DND-41 (cell line): ENCODE data around the gene GPC6.

Experiments used
- ATAC-seq: fragments of 200-7000 bp; cut with Tn5 transposase; 3 replicates; pipeline ENCODE4 v1.9.1; 2021; ENCODE audit warnings: low read depth; ENCODE audit not compliant: insufficient read depth
- DNase-seq: peaks from one replicate; pipeline ENCODE4 v3.0.0-alpha.2; 2020
- H2AFZ ChIP-seq: 2 replicates; pipeline ENCODE4 v1.6.0; 2012; ENCODE audit warnings: low read depth, low read length
- H3K27ac ChIP-seq: 2 replicates; pipeline ENCODE4 v1.5.1; 2012; ENCODE audit warnings: low read length, inconsistent platforms
- H3K27me3 ChIP-seq: fragments of 200-600 bp; sonication (generic); 2 replicates; pipeline ENCODE4 v1.6.0; 2012; ENCODE audit warnings: low read length, mild to moderate bottlenecking, inconsistent platforms; ENCODE audit not compliant: insufficient read depth, poor library complexity
- H3K36me3 ChIP-seq: 2 replicates; pipeline ENCODE4 v1.5.1; 2012; ENCODE audit warnings: low read length, inconsistent platforms; ENCODE audit not compliant: insufficient read depth
- H3K4me1 ChIP-seq: 2 replicates; pipeline ENCODE4 v1.5.1; 2012; ENCODE audit warnings: mild to moderate bottlenecking, low read length; ENCODE audit not compliant: insufficient read depth
- H3K4me2 ChIP-seq: 2 replicates; pipeline ENCODE4 v1.6.0; 2012; ENCODE audit warnings: mild to moderate bottlenecking, moderate library complexity, low read length, inconsistent platforms; ENCODE audit not compliant: insufficient read depth
- H3K4me3 ChIP-seq, 2 experiments: fragments of 200-600 bp in 1 of 2; shearing (Covaris generic) in 1 of 2; 2 replicates each; pipeline ENCODE4 v1.5.1; 2012 to 2016; ENCODE audit warnings: inconsistent platforms in 2 of 2, low read length in 2 of 2, mild to moderate bottlenecking in 2 of 2, low read depth in 1 of 2, moderate library complexity in 1 of 2
- H3K79me2 ChIP-seq: 2 replicates; pipeline ENCODE4 v1.6.0; 2012; ENCODE audit warnings: low read length, inconsistent platforms; ENCODE audit not compliant: insufficient read depth
- H3K9ac ChIP-seq: 2 replicates; pipeline ENCODE4 v1.6.0; 2012; ENCODE audit warnings: low read depth, mild to moderate bottlenecking, inconsistent platforms, low read length, moderate library complexity
- H3K9me3 ChIP-seq: 2 replicates; pipeline ENCODE4 v1.5.1; 2012; ENCODE audit warnings: low read length, moderate library complexity, mild to moderate bottlenecking, inconsistent platforms; ENCODE audit not compliant: insufficient read depth, severe bottlenecking
- H4K20me1 ChIP-seq: 2 replicates; pipeline ENCODE4 v1.6.0; 2012; ENCODE audit warnings: low read length; ENCODE audit not compliant: insufficient read depth
- EZH2 ChIP-seq: IDR thresholded peaks from 3 replicates; pipeline ENCODE4 v1.6.1; 2012; ENCODE audit warnings: borderline replicate concordance, low read depth, mild to moderate bottlenecking, moderate library complexity, low read length, inconsistent platforms; ENCODE audit not compliant: severe bottlenecking
- TF ChIP-seq, protein P1 (sequence below): IDR thresholded peaks from 2 replicates; pipeline ENCODE4 v1.5.1; 2012; ENCODE audit warnings: borderline replicate concordance, low read length, moderate library complexity, mild to moderate bottlenecking; ENCODE audit not compliant: poor library complexity, severe bottlenecking; ENCODE audit errors: extremely low read depth

Gene GPC6

DNA sequence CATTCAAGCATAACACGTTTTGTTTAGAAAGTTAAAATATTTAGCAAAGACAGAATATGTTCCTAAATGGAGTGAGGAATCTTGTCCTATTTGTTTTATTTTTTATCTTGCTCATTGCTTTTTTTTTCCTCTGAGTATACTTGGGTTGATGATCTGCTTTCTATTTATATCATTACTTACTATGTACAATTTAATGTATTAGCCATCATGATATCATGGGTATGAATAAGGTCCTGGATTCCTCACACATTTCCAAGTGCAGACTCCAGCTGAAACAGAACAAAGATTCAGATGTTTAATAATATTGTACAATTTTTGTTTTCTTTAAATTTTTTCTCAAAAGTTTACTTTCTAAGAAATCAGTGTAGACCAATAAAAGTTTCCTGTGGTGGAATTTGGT, 388.2 kb downstream of the GPC6 start:
- no peaks in the 10 kb centered on the region for H3K79me2 ChIP-seq
- DNase-seq, result no peak
- H2AFZ ChIP-seq, result no peak overlapping the region
- H3K9ac ChIP-seq, result no peak overlapping the region
- ATAC-seq, result no peak
- H4K20me1 ChIP-seq, result no peaks in the 10 kb centered on the region
- H3K27me3 ChIP-seq, result no peaks in the 10 kb centered on the region
- no peak overlapping the region for H3K27ac ChIP-seq
- no peaks in the 10 kb centered on the region for H3K9me3 ChIP-seq
- H3K4me3 ChIP-seq, result no peak overlapping the region
- no peaks in the 10 kb centered on the region for H3K36me3 ChIP-seq
- TF ChIP-seq, protein P1, sequence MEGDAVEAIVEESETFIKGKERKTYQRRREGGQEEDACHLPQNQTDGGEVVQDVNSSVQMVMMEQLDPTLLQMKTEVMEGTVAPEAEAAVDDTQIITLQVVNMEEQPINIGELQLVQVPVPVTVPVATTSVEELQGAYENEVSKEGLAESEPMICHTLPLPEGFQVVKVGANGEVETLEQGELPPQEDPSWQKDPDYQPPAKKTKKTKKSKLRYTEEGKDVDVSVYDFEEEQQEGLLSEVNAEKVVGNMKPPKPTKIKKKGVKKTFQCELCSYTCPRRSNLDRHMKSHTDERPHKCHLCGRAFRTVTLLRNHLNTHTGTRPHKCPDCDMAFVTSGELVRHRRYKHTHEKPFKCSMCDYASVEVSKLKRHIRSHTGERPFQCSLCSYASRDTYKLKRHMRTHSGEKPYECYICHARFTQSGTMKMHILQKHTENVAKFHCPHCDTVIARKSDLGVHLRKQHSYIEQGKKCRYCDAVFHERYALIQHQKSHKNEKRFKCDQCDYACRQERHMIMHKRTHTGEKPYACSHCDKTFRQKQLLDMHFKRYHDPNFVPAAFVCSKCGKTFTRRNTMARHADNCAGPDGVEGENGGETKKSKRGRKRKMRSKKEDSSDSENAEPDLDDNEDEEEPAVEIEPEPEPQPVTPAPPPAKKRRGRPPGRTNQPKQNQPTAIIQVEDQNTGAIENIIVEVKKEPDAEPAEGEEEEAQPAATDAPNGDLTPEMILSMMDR, result no peak
- no peak for TF ChIP-seq EZH2
- H3K4me1 ChIP-seq, result no peaks in the 10 kb centered on the region
- H3K4me2 ChIP-seq, result no peak overlapping the region

DNA sequence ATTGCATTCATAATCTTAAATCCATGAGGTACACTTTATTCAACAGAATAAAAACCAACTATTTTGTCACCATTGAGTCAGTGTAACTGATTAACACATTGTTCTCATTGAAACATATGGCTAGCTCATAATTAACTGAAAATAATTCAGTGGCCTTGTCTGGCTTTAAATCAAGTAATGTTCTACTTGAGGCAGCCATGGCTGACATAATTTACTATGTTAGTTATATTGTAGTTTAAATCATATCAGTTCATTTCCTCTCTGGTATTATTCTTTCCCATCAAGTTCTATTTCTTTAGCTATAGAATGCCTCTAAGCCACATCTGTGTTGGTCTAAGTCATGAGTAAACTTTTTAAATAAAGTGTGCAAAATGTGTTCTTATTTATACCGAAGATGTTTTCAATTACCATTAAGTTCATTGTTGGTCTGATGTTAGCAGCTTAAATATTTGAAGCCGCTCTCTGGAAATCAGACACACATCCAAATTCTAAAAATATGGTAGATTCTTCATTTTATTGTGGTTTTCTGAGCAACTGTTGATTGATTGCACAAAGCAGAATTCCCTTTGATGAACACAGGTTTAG, 393.7 kb downstream of the GPC6 start:
- TF ChIP-seq EZH2, result no peak
- TF ChIP-seq, protein P1, result no peak
- no peak overlapping the region for H2AFZ ChIP-seq
- no peaks in the 10 kb centered on the region for H3K79me2 ChIP-seq
- no peaks in the 10 kb centered on the region for H3K4me1 ChIP-seq
- H3K27ac ChIP-seq, result no peak overlapping the region
- H3K4me3 ChIP-seq, result no peak overlapping the region
- no peak for ATAC-seq
- no peaks in the 10 kb centered on the region for H3K9me3 ChIP-seq
- DNase-seq, result no peak
- no peaks in the 10 kb centered on the region for H3K27me3 ChIP-seq
- H3K36me3 ChIP-seq, result no peaks in the 10 kb centered on the region
- no peaks in the 10 kb centered on the region for H4K20me1 ChIP-seq
- H3K4me2 ChIP-seq, result no peak overlapping the region
- no peak overlapping the region for H3K9ac ChIP-seq

DNA sequence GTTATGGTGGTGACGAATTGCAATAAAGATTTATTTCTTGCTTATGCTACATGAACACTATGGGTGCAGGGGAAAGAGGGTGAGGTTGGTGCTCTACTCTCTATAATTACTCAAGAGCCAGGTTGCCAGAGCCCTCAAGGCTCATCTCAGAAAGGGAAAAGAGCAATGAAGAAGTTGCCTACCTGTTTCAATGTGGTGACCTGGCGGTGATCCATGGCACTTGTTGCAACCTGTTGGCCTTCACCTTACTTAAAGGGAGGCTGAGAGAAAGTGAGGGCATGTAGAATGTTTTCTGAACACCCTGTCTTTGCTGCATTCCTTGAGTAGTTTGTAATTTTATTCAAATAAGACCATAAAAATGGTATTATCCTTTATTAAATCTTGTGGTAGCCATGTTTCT, 394.4 kb downstream of the GPC6 start:
- TF ChIP-seq, protein P1, result no peak
- no peak for TF ChIP-seq EZH2
- no peak overlapping the region for H3K4me2 ChIP-seq
- no peak overlapping the region for H3K4me3 ChIP-seq
- H3K9me3 ChIP-seq, result no peaks in the 10 kb centered on the region
- H4K20me1 ChIP-seq, result no peaks in the 10 kb centered on the region
- no peaks in the 10 kb centered on the region for H3K79me2 ChIP-seq
- DNase-seq, result no peak
- H3K27ac ChIP-seq, result no peak overlapping the region
- H3K4me1 ChIP-seq, result no peaks in the 10 kb centered on the region
- H2AFZ ChIP-seq, result no peak overlapping the region
- no peaks in the 10 kb centered on the region for H3K27me3 ChIP-seq
- H3K9ac ChIP-seq, result no peak overlapping the region
- no peaks in the 10 kb centered on the region for H3K36me3 ChIP-seq
- ATAC-seq, result no peak

DNA sequence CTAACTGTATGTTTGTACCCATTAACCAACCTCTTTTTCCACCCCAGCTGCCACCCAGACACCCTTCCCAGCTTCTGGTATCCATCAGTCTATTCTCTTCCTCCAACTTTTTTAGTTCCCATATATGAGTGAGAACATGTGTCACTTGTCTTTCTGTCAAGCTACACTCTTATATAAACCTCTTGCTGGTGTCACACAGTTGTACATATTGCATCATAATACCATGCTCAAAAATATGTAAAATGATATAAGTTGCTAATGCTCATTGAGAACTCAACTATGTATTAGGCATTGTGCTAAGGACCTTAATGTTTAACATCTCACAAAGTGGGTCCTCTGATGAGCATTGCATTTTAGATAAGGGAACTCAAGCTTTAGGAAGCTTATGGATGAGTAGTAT, 395.4 kb downstream of the GPC6 start:
- H3K27ac ChIP-seq, result no peak overlapping the region
- TF ChIP-seq EZH2, result no peak
- TF ChIP-seq, protein P1, result no peak
- H4K20me1 ChIP-seq, result no peaks in the 10 kb centered on the region
- H3K9ac ChIP-seq, result no peak overlapping the region
- DNase-seq (no peak), ATAC-seq (no peak)
- H3K4me3 ChIP-seq, result no peak overlapping the region
- no peaks in the 10 kb centered on the region for H3K79me2 ChIP-seq
- no peaks in the 10 kb centered on the region for H3K9me3 ChIP-seq
- no peaks in the 10 kb centered on the region for H3K36me3 ChIP-seq
- H3K4me1 ChIP-seq, result no peaks in the 10 kb centered on the region
- no peak overlapping the region for H3K4me2 ChIP-seq
- no peaks in the 10 kb centered on the region for H3K27me3 ChIP-seq
- no peak overlapping the region for H2AFZ ChIP-seq
